WTC11 (cell line): ENCODE results near the gene SERPING1. TPM values are rescaled to one million over a fixed set of nuclear protein-coding genes. Genes with fewer than 3 reads are reported as not detected.
A peak's percentile ranks its signal among the peaks of the same experiment; 100 is the strongest.

Source experiments
- ATAC-seq: fragments of 200-7000 bp; cut with Tn5 transposase; 2 replicates; pipeline ENCODE4 v1.10.0; 2021; ENCODE audit warnings: mild to moderate bottlenecking, moderate library complexity
- CTCF ChIA-PET: fragments of 300-600 bp; sonication (Branson Sonifier 250); formaldehyde crosslinking; loops from one replicate; lab custom pipeline; 2021; ENCODE audit warnings: antibody characterized with exemption; lab: Charles Lee
- POLR2A ChIA-PET: fragments of 350-600 bp; sonication (Branson Sonifier 250); formaldehyde crosslinking; loops from one replicate; lab custom pipeline; 2021; ENCODE audit warnings: antibody characterized with exemption; lab: Charles Lee
- DNase-seq: peaks from one replicate; pipeline ENCODE4 v3.0.0; 2021; ENCODE audit warnings: low spot score
- H3K27ac Mint-ChIP-seq: 2 replicates; pipeline ENCODE4 v1.8.0; 2021; ENCODE audit warnings: mixed read lengths
- H3K27me3 Mint-ChIP-seq: 2 replicates; pipeline ENCODE4 v1.8.0; 2021; ENCODE audit warnings: low read depth, mild to moderate bottlenecking, moderate library complexity, mixed read lengths
- H3K36me3 Mint-ChIP-seq: 2 replicates; pipeline ENCODE4 v1.8.0; 2021; ENCODE audit warnings: mixed read lengths
- H3K4me1 Mint-ChIP-seq: 2 replicates; pipeline ENCODE4 v1.8.0; 2022; ENCODE audit warnings: mixed read lengths
- H3K4me3 Mint-ChIP-seq: 2 replicates; pipeline ENCODE4 v1.8.0; 2021; ENCODE audit warnings: mild to moderate bottlenecking, moderate library complexity, mixed read lengths
- H3K9me3 Mint-ChIP-seq: 2 replicates; pipeline ENCODE4 v1.8.0; 2021; ENCODE audit warnings: mixed read lengths
- ARID4B ChIP-seq: sonication (generic); formaldehyde crosslinking; IDR thresholded peaks from 2 replicates; pipeline ENCODE4 v1.8.0; 2023; ENCODE audit warnings: missing genetic modification reagents, mild to moderate bottlenecking, borderline replicate concordance
- CREM ChIP-seq: sonication (generic); formaldehyde crosslinking; IDR thresholded peaks from 2 replicates; pipeline ENCODE4 v1.8.1; 2022; ENCODE audit warnings: mild to moderate bottlenecking, missing genetic modification reagents, moderate library complexity
- ELF4 ChIP-seq: sonication (generic); formaldehyde crosslinking; IDR thresholded peaks from 2 replicates; pipeline ENCODE4 v1.8.1; 2022; ENCODE audit warnings: low read depth, mild to moderate bottlenecking, moderate library complexity, missing genetic modification reagents
- ETV6 ChIP-seq: sonication (generic); formaldehyde crosslinking; IDR thresholded peaks from 2 replicates; pipeline ENCODE4 v1.8.1; 2022; ENCODE audit warnings: mild to moderate bottlenecking, missing genetic modification reagents
- FOXK1 ChIP-seq: sonication (generic); formaldehyde crosslinking; IDR thresholded peaks from 2 replicates; pipeline ENCODE4 v1.8.0; 2022; ENCODE audit warnings: mild to moderate bottlenecking, moderate library complexity, missing genetic modification reagents
- IRF2 ChIP-seq: sonication (generic); formaldehyde crosslinking; IDR thresholded peaks from 2 replicates; pipeline ENCODE4 v1.8.0; 2022; ENCODE audit warnings: low read depth, missing genetic modification reagents, borderline replicate concordance
- JUN ChIP-seq: sonication (generic); formaldehyde crosslinking; IDR thresholded peaks from 2 replicates; pipeline ENCODE4 v1.8.0; 2023; ENCODE audit warnings: mild to moderate bottlenecking, missing genetic modification reagents
- KAT7 ChIP-seq: sonication (generic); formaldehyde crosslinking; IDR thresholded peaks from 2 replicates; pipeline ENCODE4 v1.8.1; 2023; ENCODE audit warnings: missing genetic modification reagents, mild to moderate bottlenecking, borderline replicate concordance
- MXD4 ChIP-seq: fragments of 250-450 bp; sonication (Bioruptor Pico); IDR thresholded peaks from 2 replicates; pipeline ENCODE4 v1.8.0; 2021; ENCODE audit warnings: mild to moderate bottlenecking, moderate library complexity, borderline replicate concordance
- NFE2L1 ChIP-seq: sonication (generic); formaldehyde crosslinking; IDR thresholded peaks from 2 replicates; pipeline ENCODE4 v1.8.1; 2023; ENCODE audit warnings: missing genetic modification reagents
- PREB ChIP-seq: sonication (generic); formaldehyde crosslinking; IDR thresholded peaks from 2 replicates; pipeline ENCODE4 v1.8.1; 2022; ENCODE audit warnings: mild to moderate bottlenecking, missing genetic modification reagents, moderate library complexity, borderline replicate concordance
- SMAD3 ChIP-seq: sonication (generic); formaldehyde crosslinking; IDR thresholded peaks from 2 replicates; pipeline ENCODE4 v1.8.0; 2022; ENCODE audit warnings: missing genetic modification reagents, mild to moderate bottlenecking, borderline replicate concordance
- SP1 ChIP-seq: sonication (generic); formaldehyde crosslinking; conservative IDR thresholded peaks from 2 replicates; pipeline ENCODE4 v1.8.1; 2022; ENCODE audit warnings: missing genetic modification reagents
- TEAD4 ChIP-seq: sonication (generic); formaldehyde crosslinking; IDR thresholded peaks from 2 replicates; pipeline ENCODE4 v1.8.0; 2022; ENCODE audit warnings: mild to moderate bottlenecking, missing genetic modification reagents
- TP53 ChIP-seq: sonication (generic); formaldehyde crosslinking; IDR thresholded peaks from 2 replicates; pipeline ENCODE4 v1.8.1; 2023; ENCODE audit warnings: mild to moderate bottlenecking, missing genetic modification reagents
- ZNF121 ChIP-seq: sonication (generic); formaldehyde crosslinking; IDR thresholded peaks from 2 replicates; pipeline ENCODE4 v1.8.0; 2023; ENCODE audit warnings: missing genetic modification reagents
- ZNF219 ChIP-seq: sonication (generic); formaldehyde crosslinking; IDR thresholded peaks from 2 replicates; pipeline ENCODE4 v1.8.0; 2023; ENCODE audit warnings: missing genetic modification reagents, mild to moderate bottlenecking, borderline replicate concordance
- ZNF232 ChIP-seq: sonication (generic); formaldehyde crosslinking; IDR thresholded peaks from 2 replicates; pipeline ENCODE4 v1.8.0; 2022; ENCODE audit warnings: mild to moderate bottlenecking, missing genetic modification reagents
- ZNF263 ChIP-seq: sonication (generic); formaldehyde crosslinking; IDR thresholded peaks from 2 replicates; pipeline ENCODE4 v1.8.1; 2022; ENCODE audit warnings: low read depth, mild to moderate bottlenecking, moderate library complexity, missing genetic modification reagents
- ZNF317 ChIP-seq: sonication (generic); formaldehyde crosslinking; IDR thresholded peaks from 2 replicates; pipeline ENCODE4 v1.8.1; 2023; ENCODE audit warnings: low read depth, mild to moderate bottlenecking, moderate library complexity, missing genetic modification reagents, borderline replicate concordance
- ZNF416 ChIP-seq: fragments of 250-450 bp; sonication (Bioruptor Pico); IDR thresholded peaks from 2 replicates; pipeline ENCODE4 v1.9.0; 2021; ENCODE audit warnings: mild to moderate bottlenecking, inconsistent platforms
- total RNA-seq: library from RNA; stranded (reverse); gene quantifications from 3 replicates; pipeline ENCODE4 v1.2.3, GENCODE V29; 2021
- TF ChIP-seq, protein P1 (sequence below): sonication (generic); formaldehyde crosslinking; IDR thresholded peaks from 2 replicates; pipeline ENCODE4 v1.8.1; 2023; ENCODE audit warnings: mild to moderate bottlenecking, missing genetic modification reagents
- TF ChIP-seq, protein P2 (sequence below): fragments of 200-600 bp; IDR thresholded peaks from 2 replicates; pipeline ENCODE4 v1.8.0; 2022; ENCODE audit warnings: antibody characterized with exemption
- TF ChIP-seq, protein P3 (sequence below): sonication (generic); formaldehyde crosslinking; IDR thresholded peaks from 2 replicates; pipeline ENCODE4 v1.8.0; 2022; ENCODE audit warnings: mild to moderate bottlenecking, missing genetic modification reagents

SERPING1 gene
- total RNA-seq, 1 experiment from 2014 or later = 49.1 TPM

DNA sequence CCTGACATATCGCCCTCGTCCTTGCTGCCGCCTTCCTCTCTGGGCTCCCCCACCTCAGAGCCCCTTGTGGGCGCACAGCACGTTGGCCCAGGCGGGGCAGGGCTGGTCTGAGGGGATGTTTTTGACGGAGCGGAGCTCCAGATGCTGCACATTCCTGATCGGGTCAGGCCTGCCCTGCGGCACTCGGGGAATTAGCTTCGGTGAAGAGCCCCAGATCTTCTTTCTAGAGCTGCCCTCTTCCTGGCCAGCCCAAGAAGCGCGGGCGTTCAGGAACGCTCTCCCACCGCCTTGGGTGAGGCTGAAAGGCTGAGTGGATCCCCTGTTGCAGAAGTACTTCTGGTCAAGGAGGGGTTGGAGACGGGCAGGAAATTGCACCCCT, 40.1 kb downstream of the SERPING1 start:
- TF ChIP-seq JUN (0 out of 2 replicates have a peak, but pooled peaks have one; percentile 17), TEAD4 (CRISPR knock-in tag) (0 out of 2 replicates have a peak, but pooled peaks have one; percentile 17), ZNF121 (peak; percentile 74), ARID4B (CRISPR knock-in tag) (peak; percentile 59; the same call in 1 of the 2 replicates), PREB (CRISPR knock-in tag) (no peak), ELF4 (no peak), FOXK1 (no peak), TP53 (0 out of 2 replicates have a peak, but pooled peaks have one; percentile 13)
- Mint-ChIP-seq H3K36me3 (peaks cover 29% of the 10 kb centered on the region), H3K4me3 (peak overlapping the region; percentile 96), H3K27me3 (peaks cover 18% of the 10 kb centered on the region), H3K27ac (peak overlapping the region; percentile 98), H3K9me3 (no peaks in the 10 kb centered on the region), H3K4me1 (peaks cover 43% of the 10 kb centered on the region)
- ChIA-PET CTCF (interaction anchor here (0.8 to 1.4 kb wide), 3 partner anchors 40 to 180 kb away, joined by 4 to 10 read pairs (median 10); partner anchors contain the start of gene UBE2L6), POLR2A (interaction anchor here (0.8 to 6.6 kb wide), 9 partner anchors 9 to 144 kb away, joined by 3 to 115 read pairs (median 6); partner anchors contain the start of genes CTNND1, SERPING1, UBE2L6 and YPEL4)
- ATAC-seq = peak; percentile 12
- DNase-seq = peak; percentile 81

- Mint-ChIP-seq H3K4me3 (peak overlapping the region; percentile 96), H3K36me3 (peaks cover 32% of the 10 kb centered on the region), H3K27ac (peak overlapping the region; percentile 99), H3K9me3 (no peaks in the 10 kb centered on the region), H3K4me1 (peaks cover 48% of the 10 kb centered on the region), H3K27me3 (peaks cover 18% of the 10 kb centered on the region)
- CTCF ChIA-PET = interaction anchor here (1.2 to 7.6 kb wide), 6 partner anchors 40 to 178 kb away, joined by 4 to 363 read pairs (median 19); partner anchors contain the start of genes RTN4RL2 and UBE2L6
- DNase-seq (peak; percentile 94), ATAC-seq (peak; percentile 69)
- POLR2A ChIA-PET = interaction anchor here (0.7 to 6.6 kb wide), 13 partner anchors 9 to 327 kb away, joined by 3 to 115 read pairs (median 6); partner anchors contain the start of genes CTNND1, SERPING1, UBE2L6 and YPEL4
- TF ChIP-seq MXD4 (CRISPR knock-in tag) (no peak), IRF2 (CRISPR knock-in tag) (no peak), SMAD3 (CRISPR knock-in tag) (0 out of 2 replicates have a peak, but pooled peaks have one; percentile 10), KAT7 (CRISPR knock-in tag) (no peak), TP53 (peak; percentile 68), CREM (peak; percentile 72; the same call in 1 of the 2 replicates), NFE2L1 (peak; percentile 33; the same call in 1 of the 2 replicates), ZNF416 (CRISPR knock-in tag) (peak; percentile 65; the same call in 1 of the 2 replicates), ZNF317 (no peak), ZNF232 (peak; percentile 51; the same call in 1 of the 2 replicates), ETV6 (0 out of 2 replicates have a peak, but pooled peaks have one; percentile 44), ZNF263 (CRISPR knock-in tag) (no peak), SP1 (CRISPR knock-in tag) (no peak; the same call in none of the 2 replicates), ZNF219 (CRISPR knock-in tag) (no peak)
- TF ChIP-seq, protein P1, sequence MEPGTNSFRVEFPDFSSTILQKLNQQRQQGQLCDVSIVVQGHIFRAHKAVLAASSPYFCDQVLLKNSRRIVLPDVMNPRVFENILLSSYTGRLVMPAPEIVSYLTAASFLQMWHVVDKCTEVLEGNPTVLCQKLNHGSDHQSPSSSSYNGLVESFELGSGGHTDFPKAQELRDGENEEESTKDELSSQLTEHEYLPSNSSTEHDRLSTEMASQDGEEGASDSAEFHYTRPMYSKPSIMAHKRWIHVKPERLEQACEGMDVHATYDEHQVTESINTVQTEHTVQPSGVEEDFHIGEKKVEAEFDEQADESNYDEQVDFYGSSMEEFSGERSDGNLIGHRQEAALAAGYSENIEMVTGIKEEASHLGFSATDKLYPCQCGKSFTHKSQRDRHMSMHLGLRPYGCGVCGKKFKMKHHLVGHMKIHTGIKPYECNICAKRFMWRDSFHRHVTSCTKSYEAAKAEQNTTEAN = peak; percentile 81; the same call in 1 of the 2 replicates
- TF ChIP-seq, protein P2, sequence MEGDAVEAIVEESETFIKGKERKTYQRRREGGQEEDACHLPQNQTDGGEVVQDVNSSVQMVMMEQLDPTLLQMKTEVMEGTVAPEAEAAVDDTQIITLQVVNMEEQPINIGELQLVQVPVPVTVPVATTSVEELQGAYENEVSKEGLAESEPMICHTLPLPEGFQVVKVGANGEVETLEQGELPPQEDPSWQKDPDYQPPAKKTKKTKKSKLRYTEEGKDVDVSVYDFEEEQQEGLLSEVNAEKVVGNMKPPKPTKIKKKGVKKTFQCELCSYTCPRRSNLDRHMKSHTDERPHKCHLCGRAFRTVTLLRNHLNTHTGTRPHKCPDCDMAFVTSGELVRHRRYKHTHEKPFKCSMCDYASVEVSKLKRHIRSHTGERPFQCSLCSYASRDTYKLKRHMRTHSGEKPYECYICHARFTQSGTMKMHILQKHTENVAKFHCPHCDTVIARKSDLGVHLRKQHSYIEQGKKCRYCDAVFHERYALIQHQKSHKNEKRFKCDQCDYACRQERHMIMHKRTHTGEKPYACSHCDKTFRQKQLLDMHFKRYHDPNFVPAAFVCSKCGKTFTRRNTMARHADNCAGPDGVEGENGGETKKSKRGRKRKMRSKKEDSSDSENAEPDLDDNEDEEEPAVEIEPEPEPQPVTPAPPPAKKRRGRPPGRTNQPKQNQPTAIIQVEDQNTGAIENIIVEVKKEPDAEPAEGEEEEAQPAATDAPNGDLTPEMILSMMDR = no peak
- TF ChIP-seq, protein P3, sequence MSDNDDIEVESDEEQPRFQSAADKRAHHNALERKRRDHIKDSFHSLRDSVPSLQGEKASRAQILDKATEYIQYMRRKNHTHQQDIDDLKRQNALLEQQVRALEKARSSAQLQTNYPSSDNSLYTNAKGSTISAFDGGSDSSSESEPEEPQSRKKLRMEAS = peak; percentile 91
Measured at GRCh38 chr11:57638005-57638781, 40.7 kb downstream of the SERPING1 start.
